Right ventricle myocardium superior (tissue), 1 donor: ENCODE measurements around the gene CBLN3. TPM values are rescaled to one million over a fixed set of nuclear protein-coding genes. Genes with fewer than 3 reads are reported as not detected.

Experiments
- ATAC-seq: fragments of 200-7000 bp; cut with Tn5 transposase; one replicate; pipeline ENCODE4 v1.9.1; 2020; ENCODE audit warnings: mild to moderate bottlenecking; ENCODE audit not compliant: poor library complexity
- DNase-seq: peaks from one replicate; pipeline ENCODE4 v3.0.0-alpha.2; 2020
- intact Hi-C: fragments of 100-400 bp; cut with DNase I; formaldehyde crosslinking; loops from one replicate; pipeline ENCODE4 v1.11.2; 2022
- total RNA-seq: library from RNA; stranded (reverse); fragmentation: NEBNext Ultra II Directional; extraction: Animal tissue kit (Norgen Biotek cat#: 25700); gene quantifications from one replicate; pipeline ENCODE4 v1.2.1, GENCODE V29; 2021
- donor health status: DM: no; HTN: yes; CAD: no; lungs with severe emphysema.

The CBLN3 gene
- total RNA-seq, 1 donor from 2014 or later, result 0.65 TPM

- DNase-seq, result no peak
- peak; percentile 41 for ATAC-seq
- intact Hi-C loops, result no loop called here
Observed at GRCh38 chr14:24411443-24412389, 17.8 kb downstream of the CBLN3 start.

- intact Hi-C loops, result no loop called here
- DNase-seq (no peak), ATAC-seq (no peak)
Observed at GRCh38 chr14:24409956-24410355, 19.5 kb downstream of the CBLN3 start.

- intact Hi-C loops, result no loop called here
- ATAC-seq (no peak), DNase-seq (no peak)
Observed at GRCh38 chr14:24409192-24409591, 20.3 kb downstream of the CBLN3 start.

GRCh38 chr14:24408764-24409163, 20.7 kb downstream of the CBLN3 start:
- intact Hi-C loops, result no loop called here
- DNase-seq (no peak), ATAC-seq (no peak)

- intact Hi-C loops, result no loop called here
- ATAC-seq (no peak), DNase-seq (no peak)
Observed at GRCh38 chr14:24407608-24408325, 21.7 kb downstream of the CBLN3 start.

GRCh38 chr14:24406416-24406815, 23.1 kb downstream of the CBLN3 start:
- no peak for ATAC-seq
- DNase-seq, result no peak
- intact Hi-C loops, result no loop called here

GRCh38 chr14:24404814-24405213, 24.7 kb downstream of the CBLN3 start:
- intact Hi-C loops, result no loop called here
- DNase-seq (no peak), ATAC-seq (no peak)

GRCh38 chr14:24403294-24403998, 26.0 kb downstream of the CBLN3 start:
- intact Hi-C loops, result no loop called here
- no peak for DNase-seq
- peak; percentile 36 for ATAC-seq

- intact Hi-C loops, result no loop called here
- DNase-seq (no peak), ATAC-seq (no peak)
Observed at GRCh38 chr14:24401810-24402702, 27.4 kb downstream of the CBLN3 start.

GRCh38 chr14:24399999-24400718, 29.3 kb downstream of the CBLN3 start:
- no peak for DNase-seq
- peak; percentile 8 for ATAC-seq
- intact Hi-C loops, result no loop called here

GRCh38 chr14:24399447-24399822, 30.0 kb downstream of the CBLN3 start:
- no peak for DNase-seq
- intact Hi-C loops, result no loop called here
- peak; percentile 8 for ATAC-seq

- peak; percentile 82 for DNase-seq
- ATAC-seq, result peak; percentile 81
- intact Hi-C loops, result no loop called here
Observed at GRCh38 chr14:24398653-24399446, 30.6 kb downstream of the CBLN3 start, which contains the start of gene NYNRIN. Gene NYNRIN, plus strand, starts transcription at chr14:24399003. Its CDS starts 244 bp downstream, at chr14:24399247.

GRCh38 chr14:24398293-24398652, 31.2 kb downstream of the CBLN3 start:
- ATAC-seq, result peak; percentile 61
- intact Hi-C loops, result no loop called here
- peak; percentile 64 for DNase-seq

GRCh38 chr14:24397639-24398292, 31.7 kb downstream of the CBLN3 start:
- ATAC-seq (no peak), DNase-seq (no peak)
- intact Hi-C loops, result no loop called here

GRCh38 chr14:24395609-24396582, 33.6 kb downstream of the CBLN3 start:
- ATAC-seq, result no peak
- intact Hi-C loops, result no loop called here
- no peak for DNase-seq
